Keratinocyte (primary cell): ENCODE measurements around the gene MAGI1. TPM values are rescaled to one million over a fixed set of nuclear protein-coding genes. Genes with fewer than 3 reads are reported as not detected.

ENCODE experiments used
- DNase-seq: peaks from one replicate; pipeline ENCODE4 v3.0.0-alpha.2; 2011; ENCODE audit warnings: low read depth, missing footprints, low spot score
- FAIRE-seq: peaks from 2 replicates; lab custom pipeline; 2011; peaks lifted over from hg19 to GRCh38; lab: Jason Lieb, UNC
- H2AFZ ChIP-seq: 2 replicates; pipeline ENCODE4 v1.6.0; 2012; ENCODE audit warnings: low read length, control low read depth, inconsistent platforms; ENCODE audit not compliant: control insufficient read depth
- H3K27ac ChIP-seq: 2 replicates; pipeline ENCODE4 v1.5.1; 2011; ENCODE audit warnings: low read length; ENCODE audit not compliant: control insufficient read depth, insufficient read depth
- H3K27me3 ChIP-seq: 3 replicates; pipeline ENCODE4 v1.6.0; 2011; ENCODE audit warnings: low read length; ENCODE audit not compliant: control insufficient read depth, insufficient read depth; ENCODE audit errors: extremely low read depth
- H3K36me3 ChIP-seq, 2 experiments: 2 replicates in 1 of 2; 3 replicates in 1 of 2; pipeline ENCODE4 v1.5.1; 2011; ENCODE audit warnings: low read length in 2 of 2, mild to moderate bottlenecking in 1 of 2; ENCODE audit not compliant: control insufficient read depth in 2 of 2, insufficient read depth in 2 of 2; ENCODE audit errors: extremely low read depth in 1 of 2
- H3K4me1 ChIP-seq: 3 replicates; pipeline ENCODE4 v1.5.1; 2011; ENCODE audit warnings: low read length; ENCODE audit not compliant: control insufficient read depth, insufficient read depth; ENCODE audit errors: extremely low read depth
- H3K4me2 ChIP-seq: 3 replicates; pipeline ENCODE4 v1.6.0; 2011; ENCODE audit warnings: low read depth, low read length; ENCODE audit not compliant: control insufficient read depth, insufficient read depth; ENCODE audit errors: extremely low read depth
- H3K4me3 ChIP-seq, 3 experiments: fragments of 200-600 bp in 1 of 3; sonication (generic) in 1 of 3; 2 replicates in 2 of 3; 3 replicates in 1 of 3; pipeline ENCODE4 v1.5.1; 2011 to 2016; ENCODE audit warnings: low read length in 3 of 3, mild to moderate bottlenecking in 3 of 3, control low read depth in 2 of 3, inconsistent platforms in 1 of 3, low read depth in 1 of 3, mixed read lengths in 1 of 3, mixed run types in 1 of 3, moderate library complexity in 1 of 3; ENCODE audit not compliant: control insufficient read depth in 2 of 3, insufficient read depth in 2 of 3; ENCODE audit errors: extremely low read depth in 1 of 3
- H3K79me2 ChIP-seq: 2 replicates; pipeline ENCODE4 v1.6.0; 2012; ENCODE audit warnings: low read length; ENCODE audit not compliant: control insufficient read depth, insufficient read depth
- H3K9ac ChIP-seq: 3 replicates; pipeline ENCODE4 v1.6.0; 2011; ENCODE audit warnings: low read length; ENCODE audit not compliant: control insufficient read depth, insufficient read depth; ENCODE audit errors: extremely low read depth
- H3K9me1 ChIP-seq: 3 replicates; pipeline ENCODE4 v1.6.0; 2011; ENCODE audit warnings: low read length; ENCODE audit not compliant: control insufficient read depth, insufficient read depth; ENCODE audit errors: extremely low read depth
- H3K9me3 ChIP-seq: 2 replicates; pipeline ENCODE4 v1.5.1; 2012; ENCODE audit warnings: low read depth, low read length; ENCODE audit not compliant: control insufficient read depth
- H4K20me1 ChIP-seq: 3 replicates; pipeline ENCODE4 v1.6.0; 2011; ENCODE audit warnings: low read length; ENCODE audit not compliant: control insufficient read depth, insufficient read depth; ENCODE audit errors: extremely low read depth
- EZH2 ChIP-seq: IDR thresholded peaks from one replicate; pipeline ENCODE4 v1.6.1; 2012; ENCODE audit warnings: inconsistent platforms, mild to moderate bottlenecking, low read length, moderate library complexity
- dilution Hi-C: fragments of 300-500 bp; cut with MboI; formaldehyde crosslinking; loops from one replicate; pipeline ENCODE4 v1.7.0; 2020; ENCODE audit warnings: low sequenced_read_pairs; ENCODE audit not compliant: extremely low pct_ligation_motif_present
- polyA plus RNA-seq, 5 experiments: library from polyadenylated mRNA; depleted of rRNA in 3 of 5; stranded (reverse) in 3 of 5; stranded (forward) in 1 of 5; unstranded in 1 of 5; fragments of >200 nt; gene quantifications; 1 replicate in 1 of 5; 2 replicates in 3 of 5; 3 replicates in 1 of 5; pipeline versions ENCODE4 v1.2.1 to v1.2.3, GENCODE V29; 2011 to 2012; ENCODE audit warnings: missing spikeins in 2 of 5, low read depth in 1 of 5, low replicate concordance in 1 of 5
- TF ChIP-seq, protein P1 (sequence below), 3 experiments: IDR thresholded peaks in 1 of 3; conservative IDR thresholded peaks in 1 of 3; optimal IDR thresholded peaks in 1 of 3; 2 replicates in 2 of 3; 3 replicates in 1 of 3; pipeline versions ENCODE3 to v1.5.1; 2011; ENCODE audit warnings: low read length in 3 of 3, mild to moderate bottlenecking in 3 of 3, moderate library complexity in 2 of 3, control low read depth in 1 of 3, inconsistent platforms in 1 of 3; ENCODE audit not compliant: insufficient read depth in 2 of 3; ENCODE audit errors: extremely low read depth in 1 of 3

The MAGI1 gene
- polyA plus RNA-seq, 1 donor (not counting 4 experiments of a cell fraction or from before 2014, with no cell fraction given), result 10.9 TPM

DNA sequence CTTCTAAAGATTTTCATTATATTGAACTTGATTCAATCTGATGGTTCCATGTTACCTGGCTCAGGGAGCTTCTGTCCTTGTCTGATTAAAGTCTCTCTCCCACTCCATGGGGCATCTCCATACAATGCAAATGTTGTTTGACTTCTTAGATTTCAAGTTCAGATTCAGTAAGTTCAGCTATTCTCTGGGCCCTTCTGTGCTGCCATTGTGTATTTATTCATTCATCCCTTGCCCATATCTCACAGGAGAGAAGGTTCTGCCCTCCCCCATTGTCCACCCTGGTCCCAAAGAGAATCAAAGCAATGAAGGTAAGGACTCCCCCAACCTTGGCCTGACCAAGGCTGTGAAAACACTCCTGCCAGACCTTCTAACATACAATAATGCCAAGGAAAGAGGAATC lies 669.9 kb downstream of the MAGI1 start:
- Histone ChIP-seq H3K79me2 (no peaks in the 10 kb centered on the region), H3K4me3 (no peak overlapping the region), H3K9me1 (no peaks in the 10 kb centered on the region), H3K36me3 (no peaks in the 10 kb centered on the region), H2AFZ (no peak overlapping the region), H3K9me3 (no peaks in the 10 kb centered on the region), H3K27ac (no peak overlapping the region), H3K9ac (no peak overlapping the region), H4K20me1 (no peaks in the 10 kb centered on the region), H3K4me2 (no peak overlapping the region), H3K27me3 (no peaks in the 10 kb centered on the region), H3K4me1 (no peaks in the 10 kb centered on the region)
- TF ChIP-seq, protein P1, sequence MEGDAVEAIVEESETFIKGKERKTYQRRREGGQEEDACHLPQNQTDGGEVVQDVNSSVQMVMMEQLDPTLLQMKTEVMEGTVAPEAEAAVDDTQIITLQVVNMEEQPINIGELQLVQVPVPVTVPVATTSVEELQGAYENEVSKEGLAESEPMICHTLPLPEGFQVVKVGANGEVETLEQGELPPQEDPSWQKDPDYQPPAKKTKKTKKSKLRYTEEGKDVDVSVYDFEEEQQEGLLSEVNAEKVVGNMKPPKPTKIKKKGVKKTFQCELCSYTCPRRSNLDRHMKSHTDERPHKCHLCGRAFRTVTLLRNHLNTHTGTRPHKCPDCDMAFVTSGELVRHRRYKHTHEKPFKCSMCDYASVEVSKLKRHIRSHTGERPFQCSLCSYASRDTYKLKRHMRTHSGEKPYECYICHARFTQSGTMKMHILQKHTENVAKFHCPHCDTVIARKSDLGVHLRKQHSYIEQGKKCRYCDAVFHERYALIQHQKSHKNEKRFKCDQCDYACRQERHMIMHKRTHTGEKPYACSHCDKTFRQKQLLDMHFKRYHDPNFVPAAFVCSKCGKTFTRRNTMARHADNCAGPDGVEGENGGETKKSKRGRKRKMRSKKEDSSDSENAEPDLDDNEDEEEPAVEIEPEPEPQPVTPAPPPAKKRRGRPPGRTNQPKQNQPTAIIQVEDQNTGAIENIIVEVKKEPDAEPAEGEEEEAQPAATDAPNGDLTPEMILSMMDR (optimal IDR thresholded peaks at IDR 0.05 in 1 of 3, IDR thresholded peaks at IDR 0.05 in 1 of 3, conservative IDR thresholded peaks at IDR 0.05 in 1 of 3; ENCODE audit: extremely low read depth in 1 of 3, insufficient read depth in 2 of 3, low read length in 3 of 3), result no peak
- no peak for TF ChIP-seq EZH2
- dilution Hi-C loops, result no loop called here
- FAIRE-seq, result no peak
- DNase-seq, result no peak

DNA sequence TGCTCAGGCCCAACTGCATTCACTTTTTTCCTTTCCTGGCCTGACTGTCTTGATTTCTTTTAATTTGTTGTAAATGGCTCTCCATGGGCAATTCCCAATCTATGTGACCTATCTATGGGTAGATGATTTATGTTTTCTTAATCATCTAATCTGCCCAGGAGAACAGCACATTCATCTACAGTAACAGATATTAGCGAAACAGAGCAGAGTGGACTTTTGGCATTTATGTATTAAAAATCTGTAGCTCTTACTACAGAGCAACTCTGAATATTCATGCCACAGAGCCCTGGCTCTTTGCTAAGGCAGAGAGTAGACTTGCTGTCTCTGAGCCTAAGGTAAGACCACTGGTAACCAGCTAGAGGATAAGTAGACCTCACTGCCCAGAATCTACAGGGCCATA lies 676.0 kb downstream of the MAGI1 start:
- Histone ChIP-seq H4K20me1 (no peaks in the 10 kb centered on the region), H3K4me1 (no peaks in the 10 kb centered on the region), H3K4me3 (no peak overlapping the region), H2AFZ (no peak overlapping the region), H3K27ac (no peak overlapping the region), H3K79me2 (no peaks in the 10 kb centered on the region), H3K36me3 (peaks cover 0 to 3% of the 10 kb centered on the region in 2 experiments), H3K4me2 (no peak overlapping the region), H3K9me1 (no peaks in the 10 kb centered on the region), H3K9me3 (no peaks in the 10 kb centered on the region), H3K27me3 (no peaks in the 10 kb centered on the region), H3K9ac (no peak overlapping the region)
- TF ChIP-seq EZH2, result no peak
- TF ChIP-seq, protein P1 (optimal IDR thresholded peaks at IDR 0.05 in 1 of 3, IDR thresholded peaks at IDR 0.05 in 1 of 3, conservative IDR thresholded peaks at IDR 0.05 in 1 of 3; ENCODE audit: extremely low read depth in 1 of 3, insufficient read depth in 2 of 3, low read length in 3 of 3), result no peak
- no peak for FAIRE-seq
- dilution Hi-C loops, result no loop called here
- DNase-seq, result no peak
